ENCODE data around the gene PDZD2.
A peak's percentile ranks its signal among the peaks of the same experiment; 100 is the strongest.

Gene PDZD2

GRCh38 chr5:31824869-31825517 lies 186.1 kb downstream of the PDZD2 start:
- H3K9ac ChIP-seq (ENCODE audit: low read length) = no peak overlapping the region
- peaks cover 5% of the 10 kb centered on the region; the same call in 1 of the 2 replicates for H3K27me3 ChIP-seq (ENCODE audit: low read depth, low read length)
- H3K36me3 ChIP-seq (replicated peaks; ENCODE audit: low read depth, low read length) = no peaks in the 10 kb centered on the region
- no peaks in the 10 kb centered on the region for H3K4me1 ChIP-seq (ENCODE audit: low read length)
- H3K9me3 ChIP-seq (ENCODE audit: insufficient read depth, low read length) = no peaks in the 10 kb centered on the region
- H2AFZ ChIP-seq (ENCODE audit: low read depth, low read length) = no peak overlapping the region
- H3K4me2 ChIP-seq (ENCODE audit: low read length) = no peak overlapping the region
- H3K4me3 ChIP-seq (ENCODE audit: low read length) = no peak overlapping the region
- H4K20me1 ChIP-seq (ENCODE audit: insufficient read depth, low read length) = no peaks in the 10 kb centered on the region
- no peak for TF ChIP-seq EZH2phosphoT487 (IDR thresholded peaks at IDR 0.05; ENCODE audit: low read depth)
- TF ChIP-seq CTCF (IDR thresholded peaks at IDR 0.05; ENCODE audit: low read depth, low read length) = no peak
- no peak overlapping the region for H3K27ac ChIP-seq (ENCODE audit: low read length)
- H3K79me2 ChIP-seq (ENCODE audit: low read length) = no peaks in the 10 kb centered on the region

- H3K4me3 ChIP-seq (ENCODE audit: low read length) = no peak overlapping the region
- no peaks in the 10 kb centered on the region for H4K20me1 ChIP-seq (ENCODE audit: insufficient read depth, low read length)
- no peaks in the 10 kb centered on the region for H3K4me1 ChIP-seq (ENCODE audit: low read length)
- peaks cover 5% of the 10 kb centered on the region; the same call in 1 of the 2 replicates for H3K27me3 ChIP-seq (ENCODE audit: low read depth, low read length)
- no peak overlapping the region for H3K27ac ChIP-seq (ENCODE audit: low read length)
- no peaks in the 10 kb centered on the region for H3K36me3 ChIP-seq (replicated peaks; ENCODE audit: low read depth, low read length)
- no peak overlapping the region for H3K9ac ChIP-seq (ENCODE audit: low read length)
- TF ChIP-seq EZH2phosphoT487 (IDR thresholded peaks at IDR 0.05; ENCODE audit: low read depth) (no peak), CTCF (IDR thresholded peaks at IDR 0.05; ENCODE audit: low read depth, low read length) (peak; percentile 67)
- H3K4me2 ChIP-seq (ENCODE audit: low read length) = no peak overlapping the region
- no peaks in the 10 kb centered on the region for H3K9me3 ChIP-seq (ENCODE audit: insufficient read depth, low read length)
- H2AFZ ChIP-seq (ENCODE audit: low read depth, low read length) = no peak overlapping the region
- no peaks in the 10 kb centered on the region for H3K79me2 ChIP-seq (ENCODE audit: low read length)
Measured at GRCh38 chr5:31825518-31826068, 186.7 kb downstream of the PDZD2 start.

GRCh38 chr5:31827867-31828266 lies 188.9 kb downstream of the PDZD2 start:
- Histone ChIP-seq H3K79me2 (ENCODE audit: low read length) (no peaks in the 10 kb centered on the region), H2AFZ (ENCODE audit: low read depth, low read length) (no peak overlapping the region), H3K36me3 (replicated peaks; ENCODE audit: low read depth, low read length) (no peaks in the 10 kb centered on the region), H3K9ac (ENCODE audit: low read length) (no peak overlapping the region), H3K27ac (ENCODE audit: low read length) (no peak overlapping the region), H3K9me3 (ENCODE audit: insufficient read depth, low read length) (no peaks in the 10 kb centered on the region), H3K27me3 (ENCODE audit: low read depth, low read length) (peaks cover 5% of the 10 kb centered on the region; the same call in 1 of the 2 replicates), H3K4me1 (ENCODE audit: low read length) (no peaks in the 10 kb centered on the region), H3K4me3 (ENCODE audit: low read length) (no peak overlapping the region), H4K20me1 (ENCODE audit: insufficient read depth, low read length) (no peaks in the 10 kb centered on the region), H3K4me2 (ENCODE audit: low read length) (no peak overlapping the region)
- TF ChIP-seq EZH2phosphoT487 (IDR thresholded peaks at IDR 0.05; ENCODE audit: low read depth) = no peak
- TF ChIP-seq CTCF (IDR thresholded peaks at IDR 0.05; ENCODE audit: low read depth, low read length) = no peak

GRCh38 chr5:31832966-31833365 lies 194.0 kb downstream of the PDZD2 start:
- TF ChIP-seq EZH2phosphoT487 (IDR thresholded peaks at IDR 0.05; ENCODE audit: low read depth) = no peak
- no peak for TF ChIP-seq CTCF (IDR thresholded peaks at IDR 0.05; ENCODE audit: low read depth, low read length)

More at GRCh38 chr5:31832966-31833365, 194.0 kb downstream of the PDZD2 start:
- Histone ChIP-seq H3K79me2 (ENCODE audit: low read length) (no peaks in the 10 kb centered on the region), H3K4me1 (ENCODE audit: low read length) (no peaks in the 10 kb centered on the region), H3K9ac (ENCODE audit: low read length) (no peak overlapping the region), H4K20me1 (ENCODE audit: insufficient read depth, low read length) (no peaks in the 10 kb centered on the region), H3K9me3 (ENCODE audit: insufficient read depth, low read length) (no peaks in the 10 kb centered on the region), H2AFZ (ENCODE audit: low read depth, low read length) (no peak overlapping the region), H3K4me3 (ENCODE audit: low read length) (no peak overlapping the region), H3K27ac (ENCODE audit: low read length) (no peak overlapping the region), H3K27me3 (ENCODE audit: low read depth, low read length) (no peaks in the 10 kb centered on the region), H3K36me3 (replicated peaks; ENCODE audit: low read depth, low read length) (no peaks in the 10 kb centered on the region), H3K4me2 (ENCODE audit: low read length) (no peak overlapping the region)

All from OCI-LY3 (cell line).